ENCODE measurements around the gene KIAA0319L.

DNA sequence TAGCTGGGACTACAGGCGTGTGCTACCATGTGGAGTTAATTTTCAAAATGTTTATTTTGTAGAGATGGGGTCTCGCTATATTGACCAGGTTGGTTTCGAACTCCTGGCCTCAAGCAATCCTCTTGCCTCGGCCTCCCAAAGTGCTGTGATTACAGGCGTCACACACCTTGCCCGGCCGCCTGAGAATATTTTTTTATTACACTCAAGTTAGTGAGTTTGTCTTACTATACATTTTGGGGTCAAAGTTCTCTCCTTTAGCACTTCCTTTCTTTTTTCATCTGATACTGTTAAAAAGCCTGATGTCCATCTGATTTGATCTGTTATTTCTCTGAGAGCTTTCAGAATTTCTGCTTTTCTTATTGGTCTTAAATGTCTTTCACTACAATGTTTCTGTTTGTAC, 128.8 kb downstream of the KIAA0319L start:
- no peak for TF ChIP-seq CTCF (IDR thresholded peaks at IDR 0.05)
- no peak for TF ChIP-seq EP300 (IDR thresholded peaks at IDR 0.05; ENCODE audit: low read depth)
- TF ChIP-seq POLR2A (IDR thresholded peaks at IDR 0.05) = no peak
- TF ChIP-seq POLR2AphosphoS5 (IDR thresholded peaks at IDR 0.05) = no peak

Data from transverse colon (tissue), 4 donors.